ENCODE data around the gene SMG6. TPM values are rescaled to one million over a fixed set of nuclear protein-coding genes. Genes with fewer than 3 reads are reported as not detected.
A peak's percentile ranks its signal among the peaks of the same experiment; 100 is the strongest.

Gene SMG6
- total and polyA plus RNA-seq, 2 of the 4 experiments (the other 2 are of a cell fraction), result 16.3 to 30.3 TPM

DNA sequence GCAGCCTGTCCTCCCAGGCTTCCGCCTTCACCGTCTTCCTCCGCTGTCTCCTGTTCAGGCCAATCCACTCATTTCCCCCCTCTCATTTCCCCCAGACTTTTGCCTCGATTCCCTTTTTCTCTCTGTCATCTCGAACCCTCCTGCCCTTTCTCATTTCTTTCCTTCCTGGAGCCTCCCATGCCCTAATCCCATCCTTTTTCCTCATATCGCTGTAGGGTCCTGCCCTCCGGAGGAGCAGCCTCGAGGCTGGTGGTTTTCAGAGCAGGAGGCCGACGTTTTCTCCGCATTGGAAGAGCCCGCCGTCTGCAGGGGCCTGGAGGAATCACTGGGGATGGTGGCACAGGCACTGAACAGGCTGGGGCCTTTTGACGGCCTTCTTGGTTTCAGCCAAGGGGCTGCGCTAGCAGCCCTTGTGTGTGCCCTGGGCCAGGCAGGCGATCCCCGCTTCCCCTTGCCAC, 261.2 kb downstream of the SMG6 start:
- peaks cover 31% of the 10 kb centered on the region for H3K36me3 ChIP-seq (ENCODE audit: control insufficient read depth, insufficient read depth, low read length)
- peak overlapping the region; percentile 80 for H3K18ac ChIP-seq (ENCODE audit: low read depth, low read length)
- H4K91ac ChIP-seq (ENCODE audit: insufficient read depth, low read depth, low read length), result peak overlapping the region; percentile 95
- H4K8ac ChIP-seq (ENCODE audit: low read depth in 2 of 2, low read length in 2 of 2), result peak overlapping the region; percentile 90 to 99
- peak overlapping the region; percentile 78 for H2BK120ac ChIP-seq (ENCODE audit: low read depth, low read length)
- POLR2A ChIA-PET (ENCODE audit: unreplicated experiment), result no interaction called here
- DNase-seq (no peak), ATAC-seq (ENCODE audit: low read depth) (peak; percentile 12)
- no peaks in the 10 kb centered on the region for H3K27me3 ChIP-seq (ENCODE audit: control insufficient read depth, insufficient read depth, low read length)
- no peak for TF ChIP-seq BHLHE40 (IDR thresholded peaks at IDR 0.05; ENCODE audit: low read depth, low read length)
- TF ChIP-seq, protein P1, sequence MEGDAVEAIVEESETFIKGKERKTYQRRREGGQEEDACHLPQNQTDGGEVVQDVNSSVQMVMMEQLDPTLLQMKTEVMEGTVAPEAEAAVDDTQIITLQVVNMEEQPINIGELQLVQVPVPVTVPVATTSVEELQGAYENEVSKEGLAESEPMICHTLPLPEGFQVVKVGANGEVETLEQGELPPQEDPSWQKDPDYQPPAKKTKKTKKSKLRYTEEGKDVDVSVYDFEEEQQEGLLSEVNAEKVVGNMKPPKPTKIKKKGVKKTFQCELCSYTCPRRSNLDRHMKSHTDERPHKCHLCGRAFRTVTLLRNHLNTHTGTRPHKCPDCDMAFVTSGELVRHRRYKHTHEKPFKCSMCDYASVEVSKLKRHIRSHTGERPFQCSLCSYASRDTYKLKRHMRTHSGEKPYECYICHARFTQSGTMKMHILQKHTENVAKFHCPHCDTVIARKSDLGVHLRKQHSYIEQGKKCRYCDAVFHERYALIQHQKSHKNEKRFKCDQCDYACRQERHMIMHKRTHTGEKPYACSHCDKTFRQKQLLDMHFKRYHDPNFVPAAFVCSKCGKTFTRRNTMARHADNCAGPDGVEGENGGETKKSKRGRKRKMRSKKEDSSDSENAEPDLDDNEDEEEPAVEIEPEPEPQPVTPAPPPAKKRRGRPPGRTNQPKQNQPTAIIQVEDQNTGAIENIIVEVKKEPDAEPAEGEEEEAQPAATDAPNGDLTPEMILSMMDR (conservative IDR thresholded peaks at IDR 0.05; ENCODE audit: low read depth, low read length), result 0 out of 2 replicates have a peak, but pooled peaks have one; percentile 15
- peak overlapping the region; percentile 96 for H4K5ac ChIP-seq (ENCODE audit: low read depth, low read length)
- H3K56ac ChIP-seq (ENCODE audit: extremely low read depth, insufficient read depth, low read length), result peak overlapping the region; percentile 92
- CTCF ChIA-PET, result no interaction called here
- H3K4me1 ChIP-seq (ENCODE audit: control insufficient read depth, insufficient read depth, low read length), result peaks cover 22% of the 10 kb centered on the region
- peak overlapping the region; percentile 100 for H3K14ac ChIP-seq (replicated peaks; ENCODE audit: low read depth, low read length)
- H2BK5ac ChIP-seq (ENCODE audit: low read depth, low read length, poor library complexity, severe bottlenecking), result peak overlapping the region; percentile 86
- peak overlapping the region; percentile 74 for H3K4me3 ChIP-seq (ENCODE audit: insufficient read depth, low read depth, low read length)
- no peaks in the 10 kb centered on the region for H3K9me3 ChIP-seq (ENCODE audit: control insufficient read depth, insufficient read depth, low read length)
- dilution Hi-C loops (cut with HindIII; ENCODE audit: low sequenced_read_pairs, unreplicated experiment), result no loop called here
- WGBS, 2 experiments (ENCODE audit: extremely low coverage in 2 of 2, insufficient read length in 1 of 2), result 11% methylated on average over 6 of the region's 17 CpGs; no CpG with 5 or more reads in 1 of the 2 experiments
- H3K9me1 ChIP-seq (ENCODE audit: insufficient read depth, low read length), result peaks cover 22% of the 10 kb centered on the region
- peak overlapping the region; percentile 94 for H3K27ac ChIP-seq (ENCODE audit: insufficient read depth, low read length)
- peak overlapping the region; percentile 99 for H2AK5ac ChIP-seq (ENCODE audit: low read depth, low read length)
- H3K23ac ChIP-seq (ENCODE audit: low read depth, low read length), result peak overlapping the region; percentile 99
- H2BK20ac ChIP-seq (ENCODE audit: low read depth, low read length), result no peak overlapping the region
- in situ Hi-C loops (cut with MboI; ENCODE audit: low sequenced_read_pairs), result loop anchor here (25.0 kb wide), 1 partner anchor 330 kb away; the partner anchor contains the start of genes TLCD2 and WDR81
- H3K4ac ChIP-seq (ENCODE audit: low read depth, low read length), result peak overlapping the region; percentile 99
- peak overlapping the region; percentile 94 for H3K4me2 ChIP-seq (ENCODE audit: low read depth, low read length)
- H2BK15ac ChIP-seq (ENCODE audit: low read depth, low read length), result peak overlapping the region; percentile 2; the same call in 1 of the 3 replicates
- H2AFZ ChIP-seq (replicated peaks; ENCODE audit: low read length, poor library complexity), result peak overlapping the region; percentile 96
- peak overlapping the region; percentile 97 for H2AK9ac ChIP-seq (replicated peaks; ENCODE audit: low read depth, low read length, poor library complexity)
- peaks cover 22 to 40% of the 10 kb centered on the region in 2 experiments for H3K79me1 ChIP-seq (ENCODE audit: low read depth in 1 of 2, low read length in 2 of 2)
- BruUV-seq (replicated peaks), result no TSS peak
- H4K20me1 ChIP-seq (ENCODE audit: insufficient read depth, low read length), result peaks cover 11% of the 10 kb centered on the region; the same call in 1 of the 2 replicates
- peak overlapping the region; percentile 95 for H3K9ac ChIP-seq (ENCODE audit: low read depth, low read length)
- intact Hi-C loops (cut with micrococcal nuclease), result loop anchor here (5.0 kb wide), 1 partner anchor 325 kb away; no protein-coding TSS in a partner anchor
